Thoracic aorta (tissue), 2 donors: ENCODE results near the gene MICAL2. TPM values are rescaled to one million over a fixed set of nuclear protein-coding genes. Genes with fewer than 3 reads are reported as not detected.

Experiments used
- ATAC-seq: fragments of 150-250 bp; one replicate; pipeline ENCODE4 v1.8.0; 2017; ENCODE audit warnings: low read depth; ENCODE audit not compliant: insufficient number of reproducible peaks, low FRiP score
- DNase-seq: peaks from one replicate; pipeline ENCODE4 v3.0.0-alpha.2; 2020; ENCODE audit warnings: low spot score
- H3K27ac ChIP-seq, 2 donors: fragments of 200-600 bp; sonication (generic); 1 replicate in 1 of 2; 2 replicates in 1 of 2; pipeline ENCODE4 v1.5.1; 2016; ENCODE audit warnings: mild to moderate bottlenecking in 2 of 2, moderate library complexity in 2 of 2
- H3K27me3 ChIP-seq: fragments of 200-600 bp; sonication (generic); replicated peaks from 2 replicates; pipeline ENCODE4 v1.6.0; 2016; ENCODE audit warnings: mild to moderate bottlenecking; ENCODE audit not compliant: insufficient read depth
- H3K36me3 ChIP-seq: fragments of 200-600 bp; sonication (generic); one replicate; pipeline ENCODE4 v1.5.1; 2016
- H3K4me1 ChIP-seq, 2 donors: fragments of 200-600 bp; sonication (generic); 1 replicate in 1 of 2; 2 replicates in 1 of 2; pipeline versions ENCODE4 v1.5.1 to v1.6.0; 2016; ENCODE audit warnings: low read depth in 2 of 2, mild to moderate bottlenecking in 1 of 2; ENCODE audit not compliant: control insufficient read depth in 1 of 2
- H3K4me3 ChIP-seq: fragments of 200-600 bp; sonication (generic); 2 replicates; pipeline ENCODE4 v1.5.1; 2016; ENCODE audit warnings: mild to moderate bottlenecking
- H3K9me3 ChIP-seq: fragments of 200-600 bp; sonication (generic); 2 replicates; pipeline ENCODE4 v1.5.1; 2016
- total RNA-seq, 2 donors: library from RNA; depleted of rRNA; stranded (reverse); fragments of >200 nt; gene quantifications; one replicate each; pipeline versions ENCODE4 v1.1.0 to v1.2.3, GENCODE V29; 2016
- TF ChIP-seq, protein P1 (sequence below): fragments of 200-600 bp; sonication (generic); IDR thresholded peaks from one replicate; pipeline ENCODE4 v1.5.1; 2019; ENCODE audit warnings: antibody characterized with exemption

The MICAL2 gene
- total RNA-seq, 2 donors from 2014 or later = 791 to 989 TPM

DNA sequence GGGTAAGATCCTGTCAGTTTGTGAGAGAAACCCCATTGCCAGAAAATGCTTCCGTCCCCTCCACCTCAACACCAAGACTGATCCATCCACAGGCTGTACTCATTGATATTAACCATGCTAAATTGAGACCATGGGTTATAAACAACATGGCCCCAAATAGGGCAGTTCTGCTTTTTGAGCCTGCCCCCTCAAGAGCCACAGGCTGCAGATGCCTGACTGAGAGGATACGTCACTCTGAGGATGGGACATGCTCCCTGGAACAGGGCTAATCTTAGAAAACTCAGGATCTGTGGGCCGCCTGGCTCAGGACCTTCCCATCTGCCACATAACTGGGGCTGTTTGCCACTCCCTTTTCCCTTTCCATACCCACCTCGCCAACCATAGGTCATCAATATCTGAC, 99.8 kb downstream of the MICAL2 start:
- no peaks in the 10 kb centered on the region for H3K27me3 ChIP-seq
- peak overlapping the region; percentile 46 to 50 for H3K27ac ChIP-seq
- ATAC-seq (no peak), DNase-seq (no peak)
- no peak overlapping the region for H3K4me3 ChIP-seq
- H3K4me1 ChIP-seq = peaks cover 8 to 68% of the 10 kb centered on the region in 2 donors
- TF ChIP-seq, protein P1, sequence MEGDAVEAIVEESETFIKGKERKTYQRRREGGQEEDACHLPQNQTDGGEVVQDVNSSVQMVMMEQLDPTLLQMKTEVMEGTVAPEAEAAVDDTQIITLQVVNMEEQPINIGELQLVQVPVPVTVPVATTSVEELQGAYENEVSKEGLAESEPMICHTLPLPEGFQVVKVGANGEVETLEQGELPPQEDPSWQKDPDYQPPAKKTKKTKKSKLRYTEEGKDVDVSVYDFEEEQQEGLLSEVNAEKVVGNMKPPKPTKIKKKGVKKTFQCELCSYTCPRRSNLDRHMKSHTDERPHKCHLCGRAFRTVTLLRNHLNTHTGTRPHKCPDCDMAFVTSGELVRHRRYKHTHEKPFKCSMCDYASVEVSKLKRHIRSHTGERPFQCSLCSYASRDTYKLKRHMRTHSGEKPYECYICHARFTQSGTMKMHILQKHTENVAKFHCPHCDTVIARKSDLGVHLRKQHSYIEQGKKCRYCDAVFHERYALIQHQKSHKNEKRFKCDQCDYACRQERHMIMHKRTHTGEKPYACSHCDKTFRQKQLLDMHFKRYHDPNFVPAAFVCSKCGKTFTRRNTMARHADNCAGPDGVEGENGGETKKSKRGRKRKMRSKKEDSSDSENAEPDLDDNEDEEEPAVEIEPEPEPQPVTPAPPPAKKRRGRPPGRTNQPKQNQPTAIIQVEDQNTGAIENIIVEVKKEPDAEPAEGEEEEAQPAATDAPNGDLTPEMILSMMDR = no peak
- H3K36me3 ChIP-seq = peaks cover 80% of the 10 kb centered on the region
- H3K9me3 ChIP-seq = no peaks in the 10 kb centered on the region

DNA sequence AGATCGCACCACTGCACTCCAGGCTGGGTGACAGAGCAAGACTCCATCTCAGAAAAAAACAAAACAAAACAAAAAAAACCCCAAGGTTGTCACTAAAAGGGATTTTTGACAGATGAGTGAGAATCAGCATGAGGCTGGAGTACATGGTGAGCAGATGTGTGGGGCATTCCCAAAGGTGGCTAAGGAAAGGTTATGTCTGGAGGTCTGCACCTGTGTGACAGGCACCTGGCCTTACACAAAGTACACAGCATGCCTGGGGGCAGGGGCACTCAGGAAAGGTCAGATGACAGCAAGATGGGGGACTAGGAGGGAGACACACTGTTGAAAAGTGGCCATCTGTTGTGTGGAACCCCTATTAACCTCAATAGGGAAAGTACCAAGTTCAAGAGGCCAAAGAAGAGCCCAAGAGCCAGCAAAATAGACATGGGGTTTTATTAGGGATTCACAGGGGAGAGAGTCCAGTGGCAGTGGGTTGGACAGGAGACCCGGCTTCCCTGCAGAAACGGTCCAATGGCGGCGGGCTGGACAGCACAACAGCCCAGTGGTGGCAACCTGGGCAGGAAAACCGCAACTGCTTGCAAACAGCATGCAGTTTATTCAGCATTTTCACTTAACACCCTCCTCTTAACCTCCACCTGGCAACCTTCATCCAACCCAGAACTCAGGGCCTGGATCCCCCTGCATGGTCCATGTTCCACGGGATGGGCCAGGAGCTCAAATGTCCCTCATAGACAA, 101.1 kb downstream of the MICAL2 start:
- peak overlapping the region; percentile 13 to 95 for H3K27ac ChIP-seq
- H3K4me1 ChIP-seq = peaks cover 8 to 68% of the 10 kb centered on the region in 2 donors
- H3K36me3 ChIP-seq = peaks cover 78% of the 10 kb centered on the region

GRCh38 chr11:12212174-12212820, 101.9 kb downstream of the MICAL2 start:
- DNase-seq (no peak), ATAC-seq (no peak)
- TF ChIP-seq, protein P1 = no peak
- no peak overlapping the region for H3K4me3 ChIP-seq
- H3K4me1 ChIP-seq = peaks cover 7 to 69% of the 10 kb centered on the region in 2 donors
- peaks cover 78% of the 10 kb centered on the region for H3K36me3 ChIP-seq
- H3K9me3 ChIP-seq = no peaks in the 10 kb centered on the region
- no peaks in the 10 kb centered on the region for H3K27me3 ChIP-seq
- peak overlapping the region; percentile 8 to 95 for H3K27ac ChIP-seq

More for the DNA sequence above, 101.1 kb downstream of the MICAL2 start:
- no peak for DNase-seq
- TF ChIP-seq, protein P1 = no peak
- ATAC-seq = no peak
- Histone ChIP-seq H3K9me3 (no peaks in the 10 kb centered on the region), H3K4me3 (no peak overlapping the region), H3K27me3 (no peaks in the 10 kb centered on the region)

- Histone ChIP-seq H3K9me3 (no peaks in the 10 kb centered on the region), H3K27me3 (no peaks in the 10 kb centered on the region), H3K36me3 (peaks cover 77% of the 10 kb centered on the region), H3K4me3 (no peak overlapping the region), H3K4me1 (peaks cover 7 to 70% of the 10 kb centered on the region in 2 donors), H3K27ac (peak overlapping the region; percentile 51 to 95)
- no peak for ATAC-seq
- no peak for DNase-seq
- TF ChIP-seq, protein P1 = no peak
These were observed 102.4 kb downstream of the MICAL2 start for GRCh38 chr11:12212821-12213185.

- no peak for DNase-seq
These were observed 103.5 kb downstream of the MICAL2 start for GRCh38 chr11:12213883-12214282.

More at GRCh38 chr11:12213883-12214282, 103.5 kb downstream of the MICAL2 start:
- peak overlapping the region; percentile 51 to 95 for H3K27ac ChIP-seq
- H3K4me3 ChIP-seq = no peak overlapping the region
- ATAC-seq = no peak
- no peaks in the 10 kb centered on the region for H3K9me3 ChIP-seq
- TF ChIP-seq, protein P1 = no peak
- no peaks in the 10 kb centered on the region for H3K27me3 ChIP-seq
- H3K4me1 ChIP-seq = peaks cover 7 to 70% of the 10 kb centered on the region in 2 donors
- peaks cover 81% of the 10 kb centered on the region for H3K36me3 ChIP-seq
